COLO668 (cell line): ENCODE data around the gene ATP4B.

Experiments used
- DNase-seq: peaks from one replicate; lab custom pipeline; 2025; ENCODE audit not compliant: unreplicated experiment; lab: John Stamatoyannopoulos, UW

ATP4B gene

DNA sequence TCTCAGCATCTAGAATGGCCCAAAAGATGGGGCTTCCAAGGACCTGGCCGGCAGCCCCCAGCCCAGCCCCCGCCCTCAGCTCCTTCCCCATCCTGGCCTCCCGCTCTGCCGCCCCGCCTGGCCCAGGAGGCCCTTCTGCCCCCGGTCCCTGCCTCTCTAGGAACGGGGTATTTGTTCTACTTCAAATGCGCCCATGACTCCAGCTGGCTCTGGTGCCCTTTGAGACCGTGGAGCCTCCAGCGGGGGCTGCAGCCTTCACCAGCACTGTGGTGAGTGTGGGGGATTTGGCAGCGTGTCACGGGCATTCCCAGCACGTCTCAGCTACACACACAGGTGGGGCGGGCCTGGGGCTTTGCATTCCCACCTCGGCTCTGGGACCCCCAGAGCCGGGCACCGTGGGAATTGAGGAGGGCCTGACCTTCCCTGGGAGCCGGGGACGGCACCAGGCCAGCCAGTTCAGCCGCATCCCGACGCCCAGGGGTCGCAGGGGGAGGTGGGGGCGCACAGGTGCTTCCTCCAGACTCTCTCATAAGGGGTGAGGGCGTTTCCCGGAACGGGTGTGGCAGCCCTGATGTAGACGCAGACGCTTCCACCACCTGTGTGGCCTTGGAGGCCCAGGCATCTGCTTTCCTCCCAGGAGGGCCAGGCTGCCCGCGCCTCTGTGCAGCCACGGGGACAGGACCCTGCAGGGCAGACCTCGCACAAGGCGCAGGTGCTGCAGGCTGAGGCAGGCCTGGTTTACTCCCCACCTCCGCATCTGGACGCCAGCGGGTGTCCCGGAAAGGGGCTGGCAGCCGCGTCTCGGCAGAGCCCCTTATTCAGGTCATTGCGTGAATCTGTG is 947 bp downstream of the ATP4B start:
- DNase-seq: peak; percentile 80

- DNase-seq: no peak
These were observed 1.9 kb downstream of the ATP4B start for GRCh38 chr13:113656003-113656588.

DNA sequence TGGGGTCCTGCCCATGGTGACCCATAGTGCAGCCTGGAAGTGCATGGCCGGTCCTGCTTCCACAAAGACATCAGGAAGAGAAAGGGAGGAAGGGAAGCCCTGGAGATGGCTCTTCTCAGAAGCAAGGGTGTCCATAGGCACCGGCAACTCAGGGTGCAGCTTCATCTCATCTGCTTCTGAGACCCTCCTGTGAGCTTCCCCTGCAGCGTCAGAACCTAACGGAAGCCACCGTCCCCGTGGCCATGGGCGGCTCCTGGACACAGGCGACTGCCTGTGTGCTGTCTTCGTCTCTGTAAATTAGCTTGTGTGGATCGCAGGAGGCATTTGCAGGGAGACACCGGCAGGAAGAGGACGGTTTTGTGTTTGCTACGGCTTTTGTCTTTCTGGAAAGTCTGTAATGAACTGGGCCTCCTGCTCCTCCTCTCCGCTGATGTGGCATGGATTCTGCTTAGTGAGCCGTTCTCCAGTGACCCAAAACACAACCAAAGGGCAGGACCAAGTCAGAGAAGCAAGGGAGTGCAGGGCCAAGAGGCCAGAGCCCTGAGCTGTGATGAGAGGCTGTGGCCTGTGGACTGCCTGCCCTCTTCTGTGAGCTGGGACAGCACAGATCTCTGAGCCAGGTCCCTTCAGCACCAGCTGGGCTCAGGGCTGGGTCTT is 2.5 kb downstream of the ATP4B start:
- DNase-seq: no peak

DNA sequence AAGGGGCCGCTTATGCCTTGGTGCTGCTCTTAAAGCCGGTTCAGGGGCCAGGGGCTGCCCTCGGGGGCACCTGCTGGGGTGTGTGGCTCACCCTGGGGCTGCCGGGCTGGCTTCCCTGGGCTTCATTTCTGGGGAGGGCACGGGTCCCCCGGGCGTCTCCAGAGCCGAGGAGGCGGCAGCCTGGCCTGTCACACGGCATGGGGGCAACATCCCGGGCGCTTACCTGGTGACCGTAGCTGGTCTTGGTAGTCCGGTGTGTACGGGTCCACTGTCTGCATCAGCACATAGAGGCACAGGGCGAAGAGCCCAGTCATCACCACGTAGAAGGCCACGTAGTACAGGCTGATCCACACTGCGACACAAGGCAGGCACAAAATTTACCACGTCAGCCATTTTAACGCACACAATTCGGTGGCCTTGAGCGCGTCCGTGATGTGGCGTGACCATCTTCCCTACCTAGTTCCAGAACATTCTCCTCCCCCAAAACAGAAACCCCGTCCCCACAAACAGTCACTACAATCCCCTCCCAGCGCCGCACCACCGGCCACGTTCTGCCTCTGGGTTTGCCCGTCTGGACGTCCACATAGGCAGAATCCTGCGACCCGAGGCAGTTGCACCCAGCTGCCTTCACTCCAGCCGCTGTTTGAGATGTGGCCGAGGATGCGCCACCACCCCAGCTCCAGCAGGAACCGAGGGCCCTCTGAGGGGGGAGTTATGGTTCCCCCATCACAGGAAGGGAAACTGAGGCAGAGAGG is 3.2 kb downstream of the ATP4B start:
- no peak for DNase-seq

DNA sequence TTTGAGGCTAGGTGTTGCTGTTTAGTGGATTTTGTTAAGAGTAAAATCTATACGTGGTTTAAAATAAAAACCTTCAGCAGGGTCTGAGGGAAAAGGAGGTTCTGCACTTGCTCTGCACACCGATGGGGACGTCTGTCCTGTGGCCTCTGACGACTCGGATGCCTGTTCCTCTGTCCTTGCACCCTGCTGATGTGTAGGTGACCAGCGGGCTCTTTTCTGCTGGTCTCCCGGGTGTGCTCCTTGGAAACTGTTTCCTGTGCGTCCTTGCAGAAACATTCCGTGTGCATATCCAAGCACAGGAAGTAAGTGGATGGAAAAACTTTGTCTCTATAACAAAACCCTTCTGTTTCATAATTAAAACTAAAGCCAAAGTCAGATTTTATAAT is 3.8 kb downstream of the ATP4B start:
- DNase-seq: no peak

- DNase-seq: peak; percentile 91
These were observed 4.5 kb downstream of the ATP4B start for GRCh38 chr13:113653264-113654174.

DNA sequence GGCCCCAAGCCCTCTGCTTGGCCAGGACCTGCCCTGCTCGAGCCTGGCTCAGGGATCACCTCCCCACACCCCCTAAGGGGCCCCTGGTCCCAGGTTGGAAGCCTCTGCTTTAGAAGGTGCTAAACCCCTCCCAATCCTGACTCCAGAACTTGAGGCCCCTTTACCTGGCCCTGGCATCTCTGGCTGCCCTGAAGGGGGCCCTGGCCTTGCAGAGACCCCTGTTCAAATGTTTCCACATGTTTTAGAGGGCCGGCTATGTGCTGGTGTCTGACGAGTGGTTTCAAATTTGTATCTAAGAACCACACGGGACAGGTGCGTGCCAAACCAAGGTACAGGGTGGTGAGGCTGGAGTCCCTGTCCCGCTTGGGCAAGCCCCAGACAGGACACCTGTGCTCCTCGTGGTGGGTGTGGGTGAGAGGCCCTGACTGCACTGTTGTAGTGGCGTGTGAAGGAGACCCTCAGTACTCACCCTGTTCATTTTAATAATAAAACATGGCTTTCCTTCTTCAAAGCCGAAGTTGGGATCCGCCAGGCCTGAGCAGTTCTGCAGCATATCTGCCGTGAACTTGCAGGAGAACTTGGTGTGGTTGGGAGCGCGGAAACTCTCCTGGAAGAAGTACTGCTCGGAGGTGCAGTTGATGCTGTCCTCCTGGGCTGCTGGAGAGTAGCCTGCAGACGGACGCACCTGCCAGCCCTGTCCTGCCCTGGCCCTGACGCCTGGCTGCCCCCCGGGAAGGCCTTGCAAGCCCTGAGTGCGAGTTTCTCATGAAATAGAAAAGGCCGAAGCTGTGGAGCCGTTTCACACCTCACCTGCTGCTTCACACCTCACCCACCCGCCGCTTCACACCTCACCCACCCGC is 5.4 kb downstream of the ATP4B start:
- no peak for DNase-seq

DNA sequence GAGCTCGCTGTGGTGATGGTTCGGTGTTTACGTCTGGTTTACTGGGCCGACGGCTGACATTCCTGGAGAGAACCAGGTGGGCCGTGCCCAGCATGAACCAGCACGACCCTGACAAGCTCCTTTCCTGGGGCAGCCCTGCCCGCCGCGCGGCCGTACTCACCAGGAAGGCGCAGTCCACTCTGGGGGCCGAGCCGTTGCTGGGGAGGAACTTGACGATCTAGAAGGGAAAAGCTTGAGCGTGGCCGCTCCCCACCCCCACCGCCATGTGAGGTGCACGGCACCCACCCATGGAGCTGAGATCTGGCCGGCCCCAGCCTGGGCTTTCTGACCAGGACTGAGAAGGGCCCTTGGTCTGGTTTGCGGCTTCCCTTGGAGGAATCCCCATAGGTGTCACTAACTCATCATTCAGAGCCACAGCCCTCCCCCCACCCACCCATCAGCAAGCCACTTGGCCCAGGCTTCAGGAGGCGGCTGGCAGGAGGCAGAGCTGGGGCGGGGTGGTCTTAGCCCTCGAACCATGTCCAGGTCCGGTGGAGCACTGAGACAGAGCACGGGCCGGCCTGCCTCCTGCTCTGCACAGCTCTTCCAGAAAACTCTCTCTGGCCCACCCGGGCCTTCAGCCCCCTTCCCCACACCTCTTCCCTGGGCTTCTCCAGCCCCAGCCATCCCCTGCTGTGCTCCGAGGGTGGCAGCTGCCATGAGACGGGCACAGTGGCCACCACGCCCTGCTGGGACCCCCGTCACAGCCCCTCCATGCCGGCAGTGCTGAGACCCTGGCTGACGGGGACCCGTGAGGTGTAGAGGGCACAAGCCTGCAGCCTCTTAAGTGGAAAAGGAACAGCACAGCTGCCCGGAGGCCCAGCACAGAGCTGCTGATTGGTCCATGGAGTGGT is 6.2 kb downstream of the ATP4B start:
- no peak for DNase-seq

DNA sequence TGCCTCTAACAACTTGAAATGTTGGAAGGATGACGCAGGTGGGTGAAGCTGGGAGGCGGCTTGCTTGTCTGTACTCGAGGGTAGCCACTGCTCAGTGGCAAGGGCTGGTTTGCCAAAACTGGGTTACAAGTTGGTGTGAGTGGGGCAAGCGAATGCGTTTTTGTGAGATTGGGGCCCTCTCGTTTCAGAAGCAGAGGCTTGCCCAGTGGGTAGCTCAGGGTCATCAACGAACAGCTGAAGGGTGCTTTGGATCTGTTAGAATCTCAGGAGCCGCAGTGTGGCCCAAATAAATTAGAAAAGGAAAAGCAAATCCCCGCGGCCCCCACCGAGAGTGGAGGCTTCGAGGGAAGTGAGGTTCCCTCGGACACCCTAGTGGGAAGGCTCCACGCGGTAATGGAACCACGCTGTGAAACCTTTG is 7.3 kb downstream of the ATP4B start:
- DNase-seq: no peak

- no peak for DNase-seq
These were observed 7.7 kb downstream of the ATP4B start for GRCh38 chr13:113650275-113650674.

- no peak for DNase-seq
These were observed 8.8 kb downstream of the ATP4B start for GRCh38 chr13:113649212-113649611.

GRCh38 chr13:113648216-113648610 is 9.8 kb downstream of the ATP4B start:
- no peak for DNase-seq

DNA sequence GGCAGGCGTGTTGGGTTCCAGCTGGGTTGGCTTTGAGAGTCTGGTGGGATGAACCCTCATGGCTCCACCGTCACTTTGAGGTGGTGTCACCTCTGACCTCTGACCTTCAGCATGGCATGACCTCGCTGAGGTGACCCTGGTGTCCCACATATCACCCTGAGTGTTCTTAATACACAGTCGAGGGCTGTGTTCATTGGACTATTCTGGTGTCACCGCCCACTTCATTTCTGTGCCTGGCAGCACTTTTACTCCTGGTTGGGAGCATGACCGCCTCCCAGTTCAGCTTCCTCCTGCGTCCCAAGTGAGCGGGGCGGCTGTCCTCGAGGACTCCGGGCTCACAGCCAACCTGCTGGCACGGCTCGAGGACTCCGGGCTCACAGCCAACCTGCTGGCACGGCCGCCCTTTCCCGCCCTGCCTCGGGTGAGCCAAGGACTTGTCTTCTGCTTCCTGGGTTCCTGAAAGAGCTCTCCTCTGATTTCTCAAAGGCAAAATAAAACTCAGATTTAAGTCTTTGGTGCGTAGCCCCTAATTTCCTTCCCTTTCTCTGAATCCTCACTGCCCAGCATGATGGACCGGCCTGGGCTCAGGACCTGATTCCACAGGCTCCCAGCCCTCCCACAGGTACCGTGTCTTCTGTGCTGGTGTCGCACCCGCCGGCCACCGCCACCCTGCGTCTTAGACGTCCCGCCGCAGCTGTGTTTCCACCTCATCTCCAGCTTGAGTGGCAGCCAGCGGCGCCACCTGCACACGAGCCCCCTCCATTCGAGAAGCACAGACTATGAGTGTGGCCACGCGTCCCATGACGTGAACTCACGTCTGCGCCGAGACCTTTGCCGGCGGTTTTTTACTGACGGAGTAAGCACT is 10.4 kb downstream of the ATP4B start:
- DNase-seq: peak; percentile 97

GRCh38 chr13:113646921-113647340 is 11.1 kb downstream of the ATP4B start:
- no peak for DNase-seq

DNA sequence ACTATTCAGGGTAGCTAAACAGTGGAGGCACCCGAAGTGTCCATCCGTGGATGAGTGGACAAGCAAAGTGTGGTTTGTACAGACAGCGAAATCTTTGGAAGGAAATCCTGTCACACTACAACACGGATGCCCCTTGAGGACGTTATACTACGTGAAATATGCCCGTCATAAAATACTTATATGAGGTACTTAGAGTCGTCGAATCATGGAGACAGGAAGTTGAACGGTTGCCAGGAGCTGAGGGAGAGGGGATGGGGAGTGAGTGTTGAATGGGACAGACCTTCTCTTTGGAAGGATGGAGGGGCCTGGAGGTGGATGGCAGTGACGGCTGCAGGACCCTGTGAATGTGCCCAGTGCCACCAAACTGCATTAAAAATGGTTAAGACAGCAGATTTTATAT is 11.6 kb downstream of the ATP4B start:
- peak; percentile 58 for DNase-seq

DNA sequence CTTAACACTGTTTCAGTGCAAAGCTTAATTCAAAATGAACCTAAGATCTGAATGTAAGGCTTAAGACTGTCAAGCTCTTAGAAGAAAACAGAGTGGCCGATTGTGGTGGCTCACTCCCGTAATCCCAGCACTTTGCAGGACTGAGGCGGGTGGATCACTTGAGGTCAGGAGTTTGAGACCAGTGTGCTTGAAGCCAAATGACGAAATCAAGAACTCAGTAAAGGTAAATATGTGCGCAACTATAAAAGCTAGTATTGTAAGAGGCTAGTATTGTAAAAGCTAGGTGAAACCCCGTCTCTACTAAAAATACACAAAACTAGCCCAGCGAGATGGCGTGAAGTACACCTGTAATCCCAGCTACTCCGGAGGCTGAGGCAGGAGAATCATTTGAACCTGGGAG is 12.7 kb downstream of the ATP4B start:
- DNase-seq: no peak

- no peak for DNase-seq
These were observed 13.2 kb downstream of the ATP4B start for GRCh38 chr13:113644800-113645199.

DNA sequence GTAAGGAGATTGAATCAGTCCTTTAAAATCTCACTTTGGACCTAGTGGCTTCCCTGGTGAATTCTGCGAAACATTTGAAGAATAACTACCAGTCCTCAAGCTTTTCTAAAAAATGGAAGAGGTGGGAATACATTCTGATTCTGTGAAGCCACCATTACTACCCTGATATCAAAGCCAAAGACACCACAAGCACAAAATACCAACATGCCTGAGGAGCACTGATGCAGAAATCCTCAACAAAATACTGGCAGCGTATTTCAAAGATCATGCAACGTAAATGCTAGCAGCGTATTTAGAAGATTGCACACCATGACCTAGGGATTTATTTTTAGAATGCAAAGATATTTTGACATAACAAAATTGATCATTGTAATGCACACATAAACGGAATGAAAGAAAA is 14.4 kb downstream of the ATP4B start:
- no peak for DNase-seq
